ENCODE results near the gene ETFA. TPM values are rescaled to one million over a fixed set of nuclear protein-coding genes. Genes with fewer than 3 reads are reported as not detected.
A peak's percentile ranks its signal among the peaks of the same experiment; 100 is the strongest.

The ETFA gene
- polyA plus RNA-seq, 6 donors from 2014 or later: 88.5 to 115 (median 105) TPM

DNA sequence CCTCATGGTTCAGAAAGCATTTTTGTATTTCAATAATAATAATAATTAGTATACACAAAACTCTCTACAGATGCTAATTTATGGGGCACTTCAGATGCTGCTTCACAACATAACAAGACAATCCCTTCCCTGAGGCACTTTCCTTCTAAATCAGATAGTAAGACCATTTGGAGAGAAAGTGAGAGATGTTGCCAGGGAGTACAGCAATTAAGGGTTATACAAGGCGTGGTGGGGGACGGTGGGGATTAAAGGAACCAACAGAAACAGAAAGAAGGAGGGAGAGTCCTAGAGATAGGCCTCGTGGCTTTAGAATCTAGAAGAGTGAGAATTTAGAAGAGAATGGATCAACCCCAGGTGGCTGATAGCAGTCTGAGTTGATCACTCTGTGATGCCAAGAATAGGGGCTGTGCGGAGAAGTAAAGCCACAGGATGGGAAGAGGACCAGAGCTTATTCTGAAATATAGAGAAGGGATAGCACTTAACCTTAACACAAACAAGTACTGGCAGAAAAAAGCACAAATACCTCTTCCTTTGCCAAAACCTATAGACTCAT is 76.9 kb downstream of the ETFA start:
- Mint-ChIP-seq H3K4me1 (no peaks in the 10 kb centered on the region), H3K27me3 (no peaks in the 10 kb centered on the region), H3K36me3 (no peaks in the 10 kb centered on the region), H3K27ac (peak overlapping the region in 2 of 6 donors; percentile 5 to 49), H3K4me3 (no peak overlapping the region), H3K9me3 (no peaks in the 10 kb centered on the region)
- ATAC-seq (ENCODE audit: low read depth in 2 of 2): no peak
- DNase-seq: no peak

DNA sequence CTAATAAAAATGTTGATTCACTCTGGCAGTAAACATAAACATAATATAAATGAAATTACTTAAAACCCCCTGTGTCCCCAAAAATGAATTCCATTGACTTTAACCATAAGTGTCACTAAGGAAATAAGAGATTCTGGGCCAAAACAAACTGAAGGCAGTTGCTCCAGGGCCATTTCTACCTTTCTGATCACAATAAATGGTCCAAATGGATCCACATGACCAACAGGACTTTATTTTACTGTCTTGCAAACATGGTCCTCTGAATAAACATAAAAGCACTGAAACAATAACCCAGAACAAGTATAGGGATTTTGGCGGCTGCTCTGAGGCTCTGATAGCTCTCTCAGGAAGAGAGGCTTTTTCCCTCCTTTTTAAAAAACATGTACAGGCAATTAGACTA is 77.3 kb downstream of the ETFA start:
- ATAC-seq (ENCODE audit: low read depth in 2 of 2) (no peak), DNase-seq (no peak)
- peak overlapping the region in 2 of 6 donors; percentile 32 to 63 for H3K27ac Mint-ChIP-seq
- no peaks in the 10 kb centered on the region for H3K27me3 Mint-ChIP-seq
- no peak overlapping the region for H3K4me3 Mint-ChIP-seq
- H3K36me3 Mint-ChIP-seq: no peaks in the 10 kb centered on the region
- no peaks in the 10 kb centered on the region for H3K4me1 Mint-ChIP-seq
- no peaks in the 10 kb centered on the region for H3K9me3 Mint-ChIP-seq

DNA sequence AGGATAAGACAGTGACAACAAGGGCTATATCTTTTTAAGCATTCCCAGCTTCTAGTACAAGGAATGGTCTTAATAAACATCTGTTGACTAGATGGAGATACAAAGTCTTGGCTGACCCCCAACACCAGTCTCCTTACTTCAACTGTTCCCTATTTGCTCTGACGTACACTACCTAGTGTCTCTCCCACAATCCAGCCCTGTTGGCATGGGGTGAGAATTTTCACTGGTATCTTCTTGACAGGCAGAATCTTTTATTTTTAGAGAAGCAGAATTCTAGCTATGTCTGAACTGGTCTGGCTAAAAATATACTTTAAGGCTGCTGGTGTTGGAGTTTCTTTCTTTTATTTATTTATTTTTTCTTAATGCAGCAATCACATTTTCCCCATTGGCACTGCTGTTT is 82.0 kb downstream of the ETFA start:
- no peaks in the 10 kb centered on the region for H3K9me3 Mint-ChIP-seq
- H3K27ac Mint-ChIP-seq: no peak overlapping the region
- H3K4me3 Mint-ChIP-seq: no peak overlapping the region
- peaks cover 6% of the 10 kb centered on the region in 2 donors for H3K36me3 Mint-ChIP-seq
- no peaks in the 10 kb centered on the region for H3K4me1 Mint-ChIP-seq
- H3K27me3 Mint-ChIP-seq: no peaks in the 10 kb centered on the region
- ATAC-seq (ENCODE audit: low read depth in 2 of 2) (no peak), DNase-seq (no peak)

DNA sequence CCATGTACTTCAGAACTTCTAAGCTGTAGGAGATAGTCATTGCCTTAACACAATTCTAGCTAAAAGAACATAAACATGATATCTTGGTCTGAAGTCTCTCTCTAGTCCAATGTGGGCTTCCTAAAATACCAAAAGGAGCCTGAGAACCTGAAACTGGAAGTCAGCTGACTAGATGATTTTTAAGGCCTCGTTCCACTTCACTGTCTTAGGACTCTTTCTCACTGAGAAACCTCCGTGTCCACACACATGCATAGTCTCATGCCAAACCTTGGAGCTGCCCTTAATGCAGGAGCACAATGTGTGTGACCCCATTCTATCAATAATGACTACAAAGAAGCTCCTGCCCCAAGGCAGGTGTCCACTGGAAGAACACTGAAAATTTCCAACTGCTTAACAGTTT is 87.7 kb downstream of the ETFA start:
- ATAC-seq (ENCODE audit: low read depth in 2 of 2): no peak
- Mint-ChIP-seq H3K4me3 (no peak overlapping the region), H3K36me3 (peaks cover 7 to 27% of the 10 kb centered on the region in 2 donors), H3K4me1 (peaks cover 0 to 5% (median 0%) of the 10 kb centered on the region in 3 donors), H3K9me3 (no peaks in the 10 kb centered on the region), H3K27me3 (no peaks in the 10 kb centered on the region), H3K27ac (no peak overlapping the region)
- no peak for DNase-seq

DNA sequence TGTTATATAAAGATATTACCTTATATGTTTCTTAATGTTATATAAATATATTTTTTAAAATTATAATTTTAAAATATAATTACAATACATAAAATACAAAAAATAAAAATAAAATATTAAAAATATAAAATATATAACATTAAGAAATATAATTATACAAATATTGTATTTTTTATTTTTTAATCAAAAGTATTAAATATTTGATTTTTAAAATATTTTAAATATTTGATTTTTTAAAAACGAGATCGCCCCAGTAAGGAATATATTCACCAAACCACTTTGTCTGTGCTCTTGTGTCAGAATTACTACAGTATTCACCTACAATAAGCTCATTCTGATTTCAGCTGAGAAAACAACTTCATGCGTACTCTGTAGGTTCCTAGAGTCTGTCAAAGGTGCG is 89.1 kb downstream of the ETFA start:
- Mint-ChIP-seq H3K27me3 (no peaks in the 10 kb centered on the region), H3K9me3 (no peaks in the 10 kb centered on the region), H3K36me3 (peaks cover 11 to 29% of the 10 kb centered on the region in 2 donors), H3K4me1 (peaks cover 0 to 5% (median 0%) of the 10 kb centered on the region in 3 donors), H3K27ac (no peak overlapping the region), H3K4me3 (no peak overlapping the region)
- ATAC-seq (ENCODE audit: low read depth in 2 of 2) (no peak), DNase-seq (no peak)

DNA sequence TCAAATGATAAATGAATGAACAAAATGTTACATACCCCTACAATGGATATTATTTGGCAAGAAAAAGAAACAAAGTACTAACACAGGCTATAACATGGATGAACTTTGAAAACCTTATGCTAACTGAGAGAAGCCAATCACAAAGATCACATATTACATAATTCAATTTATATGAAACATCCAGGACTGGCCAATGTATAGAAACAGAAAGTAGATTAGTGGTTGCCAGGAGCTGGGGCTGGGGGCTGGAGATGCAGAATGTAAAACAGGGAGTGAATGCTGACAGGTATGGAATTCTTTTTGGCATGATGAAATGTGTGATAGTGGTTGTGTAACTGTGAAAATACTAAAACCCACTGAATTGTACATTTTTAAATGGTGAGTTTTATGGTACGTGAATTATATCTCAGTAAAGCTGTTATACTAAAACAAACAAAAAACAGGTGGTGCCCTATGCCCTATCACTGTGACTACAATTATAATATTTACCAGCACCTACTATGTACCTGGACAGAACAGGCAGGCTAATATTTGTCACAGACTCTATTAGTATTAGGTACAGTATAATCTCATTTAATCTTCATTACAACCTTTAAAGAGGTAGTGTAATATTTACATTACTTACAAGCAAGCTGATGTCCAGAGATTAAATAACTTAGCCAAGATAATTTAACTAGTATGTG is 90.0 kb downstream of the ETFA start:
- Mint-ChIP-seq H3K27ac (no peak overlapping the region), H3K9me3 (no peaks in the 10 kb centered on the region), H3K4me3 (no peak overlapping the region), H3K4me1 (peaks cover 0 to 5% (median 0%) of the 10 kb centered on the region in 3 donors), H3K27me3 (no peaks in the 10 kb centered on the region), H3K36me3 (peaks cover 14 to 32% of the 10 kb centered on the region in 2 donors)
- no peak for ATAC-seq (ENCODE audit: low read depth in 2 of 2)
- DNase-seq: no peak

DNA sequence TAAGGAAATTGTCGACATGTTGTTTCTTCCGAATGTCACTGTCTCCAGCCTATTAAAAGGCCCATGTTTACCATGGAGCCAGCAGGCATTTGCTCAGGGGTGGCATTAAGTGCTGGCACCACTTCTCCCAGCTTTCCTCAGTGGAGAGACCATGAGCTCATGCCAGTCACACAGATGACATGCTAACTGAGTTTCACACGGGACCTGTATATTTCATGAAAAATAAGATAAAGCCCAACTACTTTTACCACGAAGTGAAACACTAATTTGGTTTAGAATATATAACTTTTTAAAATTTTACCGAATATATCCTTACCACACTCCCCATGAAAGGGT is 93.4 kb downstream of the ETFA start:
- DNase-seq: no peak
- no peaks in the 10 kb centered on the region for H3K9me3 Mint-ChIP-seq
- no peak overlapping the region for H3K4me3 Mint-ChIP-seq
- H3K27ac Mint-ChIP-seq: no peak overlapping the region
- peaks cover 27% of the 10 kb centered on the region in 2 donors for H3K36me3 Mint-ChIP-seq
- H3K4me1 Mint-ChIP-seq: peaks cover 0 to 5% (median 4%) of the 10 kb centered on the region in 3 donors
- no peak for ATAC-seq (ENCODE audit: low read depth in 2 of 2)
- H3K27me3 Mint-ChIP-seq: no peaks in the 10 kb centered on the region

DNA sequence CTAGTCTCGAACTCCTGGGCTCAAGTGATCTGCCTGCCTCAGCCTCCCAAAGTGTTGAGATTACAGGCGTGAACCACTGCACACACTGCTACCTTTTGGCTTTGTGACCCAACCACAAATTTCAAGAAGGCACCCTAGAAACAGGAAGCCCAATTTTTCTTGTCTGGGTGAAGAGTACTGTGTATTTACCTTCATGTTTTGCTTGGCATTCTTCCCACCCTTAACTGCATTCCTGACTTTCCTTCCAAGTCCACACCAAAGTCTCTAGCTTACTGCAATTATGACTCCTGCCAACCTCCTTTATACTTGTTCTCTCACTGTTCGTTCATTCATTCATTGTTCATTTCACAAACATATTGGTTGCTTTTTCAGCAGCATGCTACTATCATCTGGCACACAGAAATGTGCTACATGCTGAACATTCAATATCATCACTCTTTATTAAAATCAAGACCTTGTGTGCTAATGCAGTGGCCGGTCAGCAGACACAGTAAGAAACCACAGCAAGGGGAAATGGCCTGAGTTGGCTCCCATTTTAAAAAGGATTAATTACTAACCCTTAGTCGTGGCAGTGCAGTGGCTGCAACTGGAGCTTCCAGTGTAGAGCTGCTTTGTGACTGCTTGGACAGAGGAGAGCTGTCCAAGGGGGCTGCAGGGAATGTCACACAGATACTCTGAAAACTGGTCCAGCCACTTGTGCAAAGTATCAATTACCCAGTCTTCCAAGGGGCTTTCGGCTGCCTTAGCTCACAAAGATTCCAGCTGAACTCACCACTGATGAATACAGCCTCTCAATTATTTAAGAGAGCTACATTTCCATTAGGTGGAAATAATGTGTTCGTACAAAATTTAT is 94.0 kb downstream of the ETFA start:
- no peaks in the 10 kb centered on the region for H3K9me3 Mint-ChIP-seq
- DNase-seq: no peak
- ATAC-seq (ENCODE audit: low read depth in 2 of 2): no peak
- H3K4me3 Mint-ChIP-seq: no peak overlapping the region
- peaks cover 28 to 31% of the 10 kb centered on the region in 2 donors for H3K36me3 Mint-ChIP-seq
- no peaks in the 10 kb centered on the region for H3K27me3 Mint-ChIP-seq
- peaks cover 0 to 5% (median 4%) of the 10 kb centered on the region in 3 donors for H3K4me1 Mint-ChIP-seq
- peak overlapping the region in 1 of 6 donors; percentile 47 for H3K27ac Mint-ChIP-seq

DNA sequence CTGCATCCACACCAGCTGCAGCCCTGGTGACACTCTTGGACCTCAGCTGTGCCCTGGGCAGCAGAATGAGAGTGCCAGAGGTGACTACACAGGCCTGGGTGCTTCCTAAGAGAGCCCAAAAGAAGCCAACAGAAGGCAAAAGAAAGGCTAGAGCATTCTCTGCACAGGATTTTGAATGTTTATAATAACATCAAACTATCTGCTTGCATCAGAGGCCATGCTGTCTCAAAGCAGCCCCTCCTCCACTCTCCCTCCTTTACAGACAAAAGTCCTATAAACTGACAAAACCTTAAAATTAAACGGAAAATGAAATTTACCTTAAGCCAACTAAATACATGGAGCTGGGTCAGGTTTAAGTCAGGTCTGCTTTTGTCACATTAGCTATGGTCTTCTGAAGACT is 95.6 kb downstream of the ETFA start:
- Mint-ChIP-seq H3K9me3 (no peaks in the 10 kb centered on the region), H3K4me3 (no peak overlapping the region), H3K27me3 (no peaks in the 10 kb centered on the region), H3K4me1 (peaks cover 0 to 5% (median 4%) of the 10 kb centered on the region in 3 donors), H3K36me3 (peaks cover 24 to 37% of the 10 kb centered on the region in 2 donors), H3K27ac (peak overlapping the region in 1 of 6 donors; percentile 89)
- ATAC-seq (ENCODE audit: low read depth in 2 of 2) (no peak), DNase-seq (no peak)

DNA sequence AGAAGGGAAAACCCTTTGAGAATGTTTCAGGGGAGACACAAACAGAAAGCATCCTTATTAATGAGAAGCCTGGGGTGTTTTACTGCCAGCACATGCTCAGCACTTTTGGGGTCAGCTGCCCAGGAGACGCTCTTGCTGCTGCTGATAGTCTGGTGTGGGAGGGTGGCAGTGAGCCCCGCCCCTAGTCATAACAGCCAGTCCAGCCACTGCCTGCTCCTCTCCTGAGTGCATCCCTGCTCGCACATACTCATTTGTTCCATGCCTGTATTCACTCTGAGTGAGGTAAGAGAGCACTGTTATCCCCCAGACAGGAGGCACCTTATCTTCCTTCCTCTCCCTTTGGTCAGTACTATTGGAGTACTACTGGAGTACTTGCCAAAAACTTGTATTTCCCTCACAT is 101.3 kb downstream of the ETFA start:
- H3K9me3 Mint-ChIP-seq: no peaks in the 10 kb centered on the region

DNA sequence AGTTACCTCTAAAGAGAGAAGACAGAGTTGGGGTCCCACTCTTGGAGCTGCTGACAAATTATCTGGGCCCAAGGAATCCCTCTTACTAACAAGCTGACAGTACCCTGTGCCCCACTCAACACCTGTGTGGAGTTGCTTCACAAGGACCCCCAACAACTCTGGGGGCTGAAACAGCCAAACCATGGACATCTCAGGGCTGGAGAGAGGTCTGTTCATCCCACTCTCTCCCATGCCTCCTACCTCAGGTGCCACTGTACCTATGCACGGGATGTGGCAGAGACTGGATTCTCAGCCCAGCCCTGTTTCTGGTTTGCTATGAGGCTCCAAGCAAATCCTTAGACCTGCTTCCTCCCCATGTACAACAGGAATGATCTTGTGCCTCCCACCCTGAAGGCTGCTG is 101.7 kb downstream of the ETFA start:
- DNase-seq (no peak), ATAC-seq (ENCODE audit: low read depth in 2 of 2) (no peak)
- H3K4me3 Mint-ChIP-seq: no peak overlapping the region
- H3K36me3 Mint-ChIP-seq: peaks cover 16 to 28% of the 10 kb centered on the region in 2 donors
- H3K4me1 Mint-ChIP-seq: peaks cover 0 to 4% (median 0%) of the 10 kb centered on the region in 3 donors
- no peaks in the 10 kb centered on the region for H3K9me3 Mint-ChIP-seq
- peak overlapping the region in 1 of 6 donors; percentile 50 for H3K27ac Mint-ChIP-seq
- no peaks in the 10 kb centered on the region for H3K27me3 Mint-ChIP-seq

More for the DNA sequence above, 101.3 kb downstream of the ETFA start:
- H3K27ac Mint-ChIP-seq: no peak overlapping the region
- no peak overlapping the region for H3K4me3 Mint-ChIP-seq
- ATAC-seq (ENCODE audit: low read depth in 2 of 2) (no peak), DNase-seq (no peak)
- H3K4me1 Mint-ChIP-seq: peaks cover 0 to 4% (median 0%) of the 10 kb centered on the region in 3 donors
- H3K27me3 Mint-ChIP-seq: no peaks in the 10 kb centered on the region
- peaks cover 17 to 31% of the 10 kb centered on the region in 2 donors for H3K36me3 Mint-ChIP-seq

DNA sequence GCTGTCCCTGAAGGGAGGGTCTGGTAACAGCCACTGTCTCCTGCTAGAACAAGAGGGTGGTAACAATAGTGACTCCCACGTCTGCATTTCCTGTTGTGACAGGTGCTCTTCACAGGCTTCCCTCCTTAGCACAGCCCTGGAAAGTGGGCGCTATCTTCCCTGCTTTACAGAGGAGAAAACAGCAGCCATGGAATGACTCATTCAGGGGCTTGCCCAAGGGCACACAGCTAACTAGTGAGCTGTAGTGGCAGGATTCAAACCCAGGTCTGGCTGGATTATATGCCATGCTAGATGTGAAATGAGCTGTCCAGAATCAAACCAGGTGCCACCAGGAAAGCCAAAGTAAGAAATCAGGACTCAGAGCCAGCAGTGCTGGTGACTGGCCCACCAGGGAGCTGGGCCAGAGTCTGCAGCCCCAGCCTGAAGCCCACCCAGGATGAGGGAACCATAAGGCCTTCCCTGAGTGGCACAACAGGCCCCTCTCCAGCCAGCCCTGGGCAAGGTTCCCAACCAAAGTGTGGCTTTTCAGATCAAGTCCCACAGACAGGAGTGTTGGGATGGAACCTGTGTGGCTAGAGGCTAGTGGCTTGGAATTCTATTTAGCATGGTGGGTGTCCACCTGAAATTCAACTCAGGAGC is 102.4 kb downstream of the ETFA start:
- H3K27ac Mint-ChIP-seq: peak overlapping the region in 1 of 6 donors; percentile 65
- H3K4me1 Mint-ChIP-seq: peaks cover 0 to 4% (median 0%) of the 10 kb centered on the region in 3 donors
- no peaks in the 10 kb centered on the region for H3K27me3 Mint-ChIP-seq
- ATAC-seq (ENCODE audit: low read depth in 2 of 2) (no peak), DNase-seq (no peak)
- no peaks in the 10 kb centered on the region for H3K9me3 Mint-ChIP-seq
- H3K36me3 Mint-ChIP-seq: peaks cover 16 to 28% of the 10 kb centered on the region in 2 donors
- H3K4me3 Mint-ChIP-seq: peak overlapping the region in 1 of 8 donors; percentile 52

DNA sequence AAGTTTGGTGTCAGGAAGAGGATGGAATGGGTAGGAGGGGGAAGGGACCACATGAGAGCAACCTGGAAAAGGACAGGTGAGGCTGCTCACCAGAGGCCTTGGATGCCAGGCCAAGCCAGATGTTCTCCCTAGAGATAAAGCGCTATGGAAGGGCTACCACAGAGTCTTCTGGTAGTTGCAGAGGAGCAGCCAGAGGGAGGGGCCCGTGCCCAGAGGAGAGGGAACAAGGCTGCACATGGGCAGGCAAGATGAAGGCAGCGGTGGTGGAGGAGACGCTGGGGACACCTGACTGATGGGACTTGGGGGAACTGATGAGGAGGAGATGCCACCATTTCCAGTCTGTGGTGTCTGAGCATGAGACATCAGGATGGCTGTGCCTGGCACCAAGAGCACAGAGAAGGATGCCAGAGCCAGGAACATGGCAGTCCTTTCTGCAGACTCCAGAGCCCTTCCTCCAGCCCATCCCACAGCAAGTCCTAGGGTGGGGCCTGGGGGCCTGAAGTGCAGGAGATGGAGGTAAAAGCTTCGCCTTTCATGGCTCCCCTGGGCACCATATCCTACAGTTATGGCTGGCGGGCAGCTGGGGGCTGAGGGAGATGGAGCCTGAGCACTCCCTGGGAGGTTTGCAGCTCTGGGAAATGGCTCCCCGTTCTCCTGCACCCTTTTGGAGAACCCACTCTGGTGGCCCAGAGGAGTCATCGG is 103.0 kb downstream of the ETFA start:
- Mint-ChIP-seq H3K9me3 (no peaks in the 10 kb centered on the region), H3K4me1 (peaks cover 0 to under 1% (median 0%) of the 10 kb centered on the region in 3 donors), H3K27ac (no peak overlapping the region), H3K36me3 (peaks cover 16 to 23% of the 10 kb centered on the region in 2 donors), H3K4me3 (no peak overlapping the region), H3K27me3 (no peaks in the 10 kb centered on the region)
- no peak for ATAC-seq (ENCODE audit: low read depth in 2 of 2)
- DNase-seq: no peak
